CD4-positive, alpha-beta T cell treated with Interleukin-6 for 4 hours (primary cell): ENCODE measurements around the gene MRPL38.

Experiments
- DNase-seq: peaks from one replicate; pipeline ENCODE4 v3.0.0-alpha.2; 2020; ENCODE audit warnings: mixed read lengths

Gene MRPL38

GRCh38 chr17:75904749-75905521, at the start of gene MRPL38:
MRPL38 (minus strand) TSS chr17:75904884; CDS start chr17:75904875, 9 bp downstream.
- peak; percentile 92 for DNase-seq

- DNase-seq: no peak
Observed at GRCh38 chr17:75950855-75951554, 46.3 kb upstream of the MRPL38 start.

DNA sequence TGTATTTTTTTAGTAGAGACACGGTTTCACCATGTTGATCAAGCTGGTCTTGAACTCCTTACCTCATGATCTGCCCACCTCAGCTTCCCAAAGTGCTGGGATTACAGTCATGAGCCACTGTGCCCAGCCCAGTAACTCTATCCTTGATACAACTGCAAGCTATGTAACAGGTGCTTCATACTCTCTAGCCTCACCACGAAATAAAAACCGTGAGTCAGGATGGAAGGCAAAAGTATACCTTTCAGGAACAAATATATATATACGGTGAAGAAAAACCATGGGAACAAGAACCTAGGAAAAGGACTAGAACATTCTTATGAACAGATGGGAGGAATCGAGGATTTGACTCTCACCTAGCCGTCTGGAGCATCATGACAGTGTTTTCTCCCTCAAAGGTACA, 45.7 kb upstream of the MRPL38 start:
- DNase-seq: no peak

- DNase-seq: no peak
Observed at GRCh38 chr17:75945211-75945610, 40.5 kb upstream of the MRPL38 start.

DNA sequence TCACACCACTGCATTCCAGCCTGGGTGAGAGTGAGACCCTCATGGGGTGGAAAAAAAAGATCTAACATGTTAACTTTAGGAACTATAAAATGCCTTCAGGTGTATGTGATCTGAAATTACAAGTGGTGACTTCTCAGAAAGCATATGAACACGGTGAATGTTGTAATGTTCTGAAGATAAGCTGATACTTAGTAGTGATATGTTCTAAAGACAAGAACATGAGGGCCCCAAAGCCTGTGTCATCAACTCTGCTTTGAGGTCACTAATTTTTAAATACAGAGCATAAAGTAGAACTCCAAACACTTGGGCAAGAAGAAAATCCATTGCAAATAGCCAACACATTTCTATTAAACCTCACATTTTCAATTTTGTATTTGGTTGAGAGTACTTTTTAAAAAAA, 38.8 kb upstream of the MRPL38 start:
- DNase-seq: no peak

- no peak for DNase-seq
Observed at GRCh38 chr17:75942473-75942872, 37.8 kb upstream of the MRPL38 start.

- DNase-seq: no peak
Observed at GRCh38 chr17:75941442-75941819, 36.7 kb upstream of the MRPL38 start.

- DNase-seq: peak; percentile 89
Observed at GRCh38 chr17:75940727-75941441, 36.2 kb upstream of the MRPL38 start, which contains the start of gene FBF1. FBF1 (minus strand) TSS chr17:75941042; CDS start chr17:75938149, 2,893 bp downstream.

DNA sequence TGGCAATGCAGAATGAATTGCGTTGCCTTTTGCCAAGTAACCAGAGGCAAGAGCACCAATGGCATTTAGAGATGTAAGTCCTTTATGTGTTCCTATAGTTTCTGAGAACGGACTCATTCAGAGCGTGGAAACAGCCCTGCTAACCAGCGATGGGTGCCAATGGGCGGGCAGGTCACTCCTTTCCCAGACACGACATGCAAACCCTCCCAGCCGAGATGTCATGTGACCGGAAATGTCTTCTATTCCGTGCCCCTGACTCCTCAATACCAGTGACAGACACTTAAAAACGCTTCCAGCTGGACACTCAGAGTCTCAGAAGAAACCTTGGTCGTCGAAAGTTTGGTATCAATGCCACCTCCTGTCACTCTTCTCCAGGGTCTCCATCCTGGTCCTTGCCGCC, 33.0 kb upstream of the MRPL38 start:
- no peak for DNase-seq

DNA sequence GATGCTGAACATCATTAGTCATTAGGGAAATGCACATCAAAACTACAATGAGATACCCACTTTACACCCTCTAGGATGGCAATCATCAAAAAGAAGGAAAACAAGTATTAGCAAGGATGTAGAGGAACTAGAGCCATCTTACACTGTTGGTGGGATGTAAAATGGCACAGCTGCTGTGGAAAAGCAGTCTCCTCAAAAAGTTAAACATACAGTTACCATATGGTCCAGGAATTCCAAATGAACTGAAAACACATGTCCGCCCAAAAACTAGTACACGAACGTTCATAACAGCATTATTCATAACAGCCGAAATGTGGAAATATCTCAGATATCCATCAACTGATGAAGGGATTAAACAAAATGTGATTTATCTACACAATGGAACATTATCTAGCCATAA, 29.1 kb upstream of the MRPL38 start:
- no peak for DNase-seq

GRCh38 chr17:75932852-75933251, 28.2 kb upstream of the MRPL38 start:
- no peak for DNase-seq

DNA sequence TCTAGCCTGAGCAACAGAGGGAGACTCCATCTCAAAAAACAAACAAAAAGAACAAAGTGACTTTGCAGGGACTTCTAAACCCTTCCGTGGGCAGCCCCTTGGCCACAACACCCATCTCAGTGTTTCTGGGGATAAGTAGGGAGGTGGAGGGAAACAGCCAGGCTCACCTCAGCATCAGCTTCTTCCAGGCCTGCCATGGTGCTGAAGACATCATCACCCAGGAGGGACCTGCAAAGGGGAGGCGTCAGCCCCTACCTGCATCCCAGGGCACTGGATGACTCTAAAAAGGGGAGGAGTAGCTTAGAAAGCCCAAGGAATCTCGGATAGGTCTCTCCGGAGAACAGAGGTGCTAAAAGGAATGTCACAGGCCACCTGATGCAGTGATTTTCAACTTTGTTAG, 26.4 kb upstream of the MRPL38 start:
- DNase-seq: no peak

- DNase-seq: peak; percentile 13
Observed at GRCh38 chr17:75927286-75927922, 22.7 kb upstream of the MRPL38 start.

DNA sequence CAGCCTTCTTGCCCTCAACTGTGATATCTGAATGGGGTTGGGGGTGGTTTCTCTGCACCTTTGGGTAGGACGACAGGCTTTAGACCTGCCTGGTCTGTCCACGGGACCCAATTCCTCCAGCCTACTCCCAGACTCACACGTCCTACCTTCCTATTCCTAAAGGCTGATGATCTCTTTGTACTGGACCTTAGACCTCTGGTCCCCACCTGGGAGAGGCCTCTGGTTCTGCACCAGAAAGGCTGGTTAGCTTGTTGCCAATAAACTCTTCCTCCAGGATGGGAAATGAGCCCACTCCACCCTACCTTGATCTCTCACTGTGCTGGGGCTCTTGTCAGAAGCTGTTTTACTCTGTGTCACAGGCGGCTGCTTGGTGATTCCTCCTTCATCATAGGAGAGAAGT, 21.8 kb upstream of the MRPL38 start:
- no peak for DNase-seq

DNA sequence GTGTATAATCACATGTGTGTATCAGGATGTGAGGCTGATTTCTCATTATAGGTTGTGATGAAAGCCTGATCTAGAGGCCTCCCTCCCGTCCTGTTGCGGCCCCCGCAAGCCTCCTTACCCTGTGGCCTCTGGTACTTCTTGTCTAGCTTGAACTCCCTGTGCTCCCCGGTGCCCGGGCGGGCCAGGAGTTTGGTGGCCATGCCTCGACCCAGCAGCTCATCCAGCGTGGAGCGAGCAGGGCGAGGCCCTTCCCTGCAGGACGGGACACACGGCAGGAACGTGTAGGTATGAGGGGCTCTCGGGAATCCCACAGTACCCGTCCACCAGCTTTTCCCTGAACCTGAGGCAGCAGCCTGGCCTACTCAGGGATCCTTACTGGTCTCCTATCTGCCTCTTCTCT, 21.2 kb upstream of the MRPL38 start:
- no peak for DNase-seq

DNA sequence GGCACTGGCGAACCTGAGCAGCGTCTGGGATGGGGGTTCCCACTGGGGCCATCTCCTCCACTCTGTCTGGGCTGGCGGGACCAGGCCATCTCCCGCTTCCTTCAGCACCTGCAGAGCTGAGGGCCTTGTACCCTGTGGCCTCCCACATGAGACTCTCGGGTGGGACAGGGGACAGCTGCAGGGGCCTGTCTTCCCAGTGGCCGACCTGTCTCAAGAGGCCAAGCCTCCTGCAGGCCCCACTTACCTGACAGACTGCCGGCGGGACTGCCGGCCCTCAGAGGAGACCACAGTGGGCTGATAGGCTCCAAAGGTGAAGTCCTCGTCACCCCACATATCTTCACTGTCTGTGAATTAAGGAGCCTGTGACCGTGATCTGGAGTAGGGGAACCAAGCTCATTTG, 20.4 kb upstream of the MRPL38 start:
- no peak for DNase-seq

DNA sequence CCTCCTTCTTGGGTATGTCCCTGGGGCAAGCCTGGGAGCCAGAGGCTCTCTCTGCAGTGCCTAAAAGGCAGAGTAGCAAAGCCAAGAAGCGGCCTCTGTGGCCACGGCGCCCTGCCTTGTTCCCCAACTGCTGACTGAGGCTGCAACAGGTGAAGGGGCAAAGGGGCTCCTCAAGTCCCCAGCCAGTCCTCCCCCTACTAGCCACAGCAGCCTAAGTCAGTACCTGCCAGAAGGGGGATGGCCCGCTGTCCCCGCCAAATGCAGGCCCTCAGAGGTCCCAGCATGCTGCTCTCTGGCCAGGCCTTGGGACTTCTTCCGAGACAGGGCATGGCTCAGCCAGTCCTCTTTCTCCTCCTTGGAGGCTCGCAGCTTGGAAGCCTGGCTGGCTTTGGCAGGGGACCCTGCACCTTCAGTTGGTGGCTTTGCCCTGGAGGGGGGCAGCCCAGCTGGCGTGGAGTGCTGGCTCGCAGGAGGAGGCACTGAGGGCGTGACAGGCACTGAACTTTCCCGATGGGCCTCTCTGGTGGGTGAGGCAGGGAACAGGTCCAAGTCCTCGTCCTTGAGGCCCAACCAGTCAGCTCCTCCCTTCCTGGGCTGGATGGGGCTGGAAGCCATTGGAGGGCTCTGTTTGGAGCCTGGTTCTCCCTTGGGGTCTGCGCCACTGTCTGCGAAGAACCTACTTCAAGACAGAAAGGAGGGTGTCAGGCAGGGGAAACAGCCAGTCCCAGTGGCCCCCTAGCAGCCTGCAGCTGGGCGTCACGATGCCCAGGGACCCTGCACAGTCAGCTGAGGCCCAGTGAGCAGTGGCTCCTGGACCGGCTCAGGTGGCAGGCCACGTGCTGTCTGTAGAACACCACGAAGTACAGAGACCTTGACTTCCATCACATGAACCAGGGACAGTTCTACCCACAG, 18.5 kb upstream of the MRPL38 start:
- no peak for DNase-seq

DNA sequence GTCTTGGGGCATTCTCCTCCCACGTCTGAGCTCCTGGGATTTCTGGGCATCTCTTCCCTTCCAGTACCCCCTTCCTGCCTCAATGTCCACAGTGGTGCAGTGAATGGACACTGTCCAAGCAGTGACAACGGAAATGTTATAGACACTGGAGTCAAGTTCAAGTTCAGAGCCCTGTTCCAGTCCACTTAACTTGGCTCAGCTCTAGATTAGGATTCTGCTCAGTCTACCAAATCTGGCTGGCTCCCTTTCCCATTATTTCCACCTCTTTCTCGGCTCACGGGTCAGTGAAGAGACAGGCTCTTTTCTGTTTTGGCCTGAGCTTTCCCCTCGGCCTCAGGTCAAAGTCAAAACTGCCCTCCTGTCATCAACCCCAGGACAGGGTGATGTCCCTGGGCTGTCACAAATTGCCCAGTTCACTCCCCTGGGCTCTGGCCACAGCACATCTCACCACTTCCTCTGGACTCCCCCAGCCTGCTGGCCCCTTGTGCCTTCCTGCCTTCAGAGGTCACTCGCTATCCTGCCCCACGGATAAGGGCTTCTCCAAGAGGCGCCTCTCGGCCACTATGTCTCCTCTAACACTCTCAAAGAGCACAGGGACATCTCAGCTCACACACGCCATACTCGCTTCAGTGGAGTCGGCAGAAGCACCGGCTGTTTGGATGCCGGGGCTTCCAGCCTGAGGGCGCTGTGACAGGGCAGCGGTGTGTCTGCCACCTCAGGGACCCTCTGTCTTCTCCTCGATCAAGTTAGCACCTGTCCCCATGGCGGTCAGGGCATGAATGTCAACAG, 17.7 kb upstream of the MRPL38 start:
- DNase-seq: no peak

GRCh38 chr17:75921596-75921995, 16.9 kb upstream of the MRPL38 start:
- no peak for DNase-seq

DNA sequence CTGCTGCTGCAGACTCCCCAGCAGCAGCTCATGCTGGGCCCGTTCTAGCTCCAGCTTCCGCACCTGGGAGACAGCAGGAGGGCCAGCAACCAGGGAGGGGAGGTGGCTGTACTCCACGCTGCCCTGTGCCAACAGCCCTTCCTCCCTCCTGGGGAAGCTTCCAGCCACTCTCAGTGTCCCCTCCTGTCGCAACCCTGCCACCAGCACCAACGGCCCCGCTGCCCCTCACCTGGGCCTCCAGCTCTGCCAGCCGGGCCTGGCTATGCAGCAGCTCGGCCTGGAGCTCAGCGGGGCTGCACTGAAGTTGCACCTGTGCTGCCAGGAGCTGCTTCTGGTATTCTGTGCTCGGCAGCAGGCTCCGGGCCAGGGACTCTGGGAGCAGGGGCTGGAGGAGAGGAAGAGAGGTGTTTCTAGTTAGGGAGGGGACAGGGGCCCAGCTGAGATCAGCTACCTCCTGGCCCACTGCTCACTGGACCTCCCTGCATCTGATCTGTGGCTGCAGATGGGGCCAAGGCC, 15.4 kb upstream of the MRPL38 start:
- no peak for DNase-seq

GRCh38 chr17:75919611-75920010, 14.9 kb upstream of the MRPL38 start:
- DNase-seq: no peak
